Esophagus squamous epithelium (tissue), 4 donors: ENCODE results near the gene PRDM11.

Source experiments
- POLR2A ChIP-seq, 4 donors: fragments of 450-650 bp; IDR thresholded peaks; one replicate each; pipeline ENCODE4 v1.6.1; 2017; ENCODE audit warnings: antibody characterized with exemption in 4 of 4, mild to moderate bottlenecking in 4 of 4, moderate library complexity in 3 of 4
- TF ChIP-seq, protein P1 (sequence below), 6 experiments: fragments of 450-650 bp in 4 of 6; fragments of 200-600 bp in 2 of 6; sonication (generic) in 2 of 6; IDR thresholded peaks; one replicate each; pipeline ENCODE4 v1.5.1; 2016 to 2019; ENCODE audit warnings: antibody characterized with exemption in 6 of 6, mild to moderate bottlenecking in 4 of 6, moderate library complexity in 4 of 6

DNA sequence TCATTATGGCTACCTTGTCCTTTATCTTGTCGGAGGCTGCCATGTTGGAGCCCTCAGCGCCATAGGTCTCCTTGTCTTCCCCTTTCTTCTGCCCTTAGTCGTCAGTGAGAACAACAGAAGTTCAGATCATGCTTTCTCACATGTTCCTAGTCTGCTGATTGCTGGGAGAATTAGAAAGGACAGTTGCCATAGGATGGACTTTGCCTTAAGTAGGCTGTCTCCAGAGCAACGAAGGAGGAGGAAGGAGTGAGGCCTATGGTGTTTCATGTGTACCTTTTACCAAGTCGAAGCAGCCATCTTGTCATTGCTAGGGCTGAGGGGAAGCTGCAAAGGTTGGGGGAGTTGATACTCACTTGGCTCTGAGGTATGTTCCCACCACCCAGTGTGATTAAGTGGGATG lies 77.1 kb downstream of the PRDM11 start:
- TF ChIP-seq, protein P1, sequence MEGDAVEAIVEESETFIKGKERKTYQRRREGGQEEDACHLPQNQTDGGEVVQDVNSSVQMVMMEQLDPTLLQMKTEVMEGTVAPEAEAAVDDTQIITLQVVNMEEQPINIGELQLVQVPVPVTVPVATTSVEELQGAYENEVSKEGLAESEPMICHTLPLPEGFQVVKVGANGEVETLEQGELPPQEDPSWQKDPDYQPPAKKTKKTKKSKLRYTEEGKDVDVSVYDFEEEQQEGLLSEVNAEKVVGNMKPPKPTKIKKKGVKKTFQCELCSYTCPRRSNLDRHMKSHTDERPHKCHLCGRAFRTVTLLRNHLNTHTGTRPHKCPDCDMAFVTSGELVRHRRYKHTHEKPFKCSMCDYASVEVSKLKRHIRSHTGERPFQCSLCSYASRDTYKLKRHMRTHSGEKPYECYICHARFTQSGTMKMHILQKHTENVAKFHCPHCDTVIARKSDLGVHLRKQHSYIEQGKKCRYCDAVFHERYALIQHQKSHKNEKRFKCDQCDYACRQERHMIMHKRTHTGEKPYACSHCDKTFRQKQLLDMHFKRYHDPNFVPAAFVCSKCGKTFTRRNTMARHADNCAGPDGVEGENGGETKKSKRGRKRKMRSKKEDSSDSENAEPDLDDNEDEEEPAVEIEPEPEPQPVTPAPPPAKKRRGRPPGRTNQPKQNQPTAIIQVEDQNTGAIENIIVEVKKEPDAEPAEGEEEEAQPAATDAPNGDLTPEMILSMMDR (IDR thresholded peaks at IDR 0.05) = no peak
- TF ChIP-seq POLR2A (IDR thresholded peaks at IDR 0.05) = no peak
